Right atrium auricular region (tissue), 2 donors: ENCODE results near the gene NEUROD1. TPM values are rescaled to one million over a fixed set of nuclear protein-coding genes. Genes with fewer than 3 reads are reported as not detected.

Experiments used
- DNase-seq: peaks from one replicate; pipeline ENCODE4 v3.0.0-alpha.2; 2019; ENCODE audit warnings: low spot score
- H3K27ac ChIP-seq, 2 donors: fragments of 200-600 bp; sonication (generic); 1 replicate in 1 of 2; 2 replicates in 1 of 2; pipeline ENCODE4 v1.5.1; 2016 to 2019
- H3K27me3 ChIP-seq, 2 donors: fragments of 200-600 bp; sonication (generic); one replicate each; pipeline versions ENCODE4 v1.5.1 to v1.6.0; 2017 to 2019
- H3K36me3 ChIP-seq: fragments of 200-600 bp; sonication (generic); one replicate; pipeline ENCODE4 v1.5.1; 2016
- H3K4me1 ChIP-seq, 2 donors: fragments of 200-600 bp; sonication (generic); one replicate each; pipeline versions ENCODE4 v1.5.1 to v1.6.0; 2017 to 2019
- H3K4me3 ChIP-seq, 2 donors: fragments of 200-600 bp; sonication (generic); 1 replicate in 1 of 2; 2 replicates in 1 of 2; pipeline ENCODE4 v1.5.1; 2017 to 2019; ENCODE audit warnings: mild to moderate bottlenecking in 1 of 2, moderate library complexity in 1 of 2
- H3K9me3 ChIP-seq, 2 donors: fragments of 200-600 bp; sonication (generic); one replicate each; pipeline ENCODE4 v1.5.1; 2019
- total RNA-seq, 2 donors: library from RNA; depleted of rRNA; stranded (reverse); fragments of >200 nt; gene quantifications; one replicate each; pipeline ENCODE4 v1.1.0, GENCODE V29; 2016
- TF ChIP-seq, protein P1 (sequence below), 2 donors: fragments of 200-600 bp; sonication (generic); IDR thresholded peaks; one replicate each; pipeline ENCODE4 v1.5.1; 2019; ENCODE audit warnings: antibody characterized with exemption in 2 of 2

Gene NEUROD1
- total RNA-seq, 2 donors from 2014 or later = not detected

DNA sequence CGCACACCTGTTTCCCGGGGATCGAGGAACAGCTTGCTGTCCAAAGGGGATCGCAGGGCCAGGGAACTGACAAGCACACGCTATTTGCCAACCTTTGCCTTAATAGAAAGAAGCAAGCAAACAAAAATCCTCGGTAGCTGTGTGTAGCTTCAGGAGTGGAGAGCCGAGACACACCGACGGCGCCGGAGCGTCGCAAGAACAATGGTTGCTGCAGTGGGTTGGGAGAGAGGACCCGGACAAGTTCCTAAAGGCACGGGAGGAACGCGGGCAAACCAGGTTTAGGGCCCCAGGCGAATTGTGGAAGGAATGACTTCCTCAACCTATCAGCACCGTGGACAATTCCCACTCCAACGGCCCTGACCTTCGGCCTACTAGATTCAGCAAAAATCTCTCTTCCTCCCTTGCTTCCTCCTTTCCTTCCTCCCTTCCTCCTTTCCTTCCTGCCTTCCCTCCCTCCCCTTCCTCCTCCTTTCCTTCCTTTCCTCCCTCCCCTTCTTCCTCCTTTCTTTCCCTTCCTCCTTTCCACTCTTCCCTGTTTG lies 4.9 kb upstream of the NEUROD1 start:
- no peaks in the 10 kb centered on the region for H3K36me3 ChIP-seq
- no peak overlapping the region for H3K4me3 ChIP-seq
- no peak overlapping the region for H3K27ac ChIP-seq
- peaks cover 27 to 49% of the 10 kb centered on the region in 2 donors for H3K27me3 ChIP-seq
- no peaks in the 10 kb centered on the region for H3K9me3 ChIP-seq
- DNase-seq = no peak
- peaks cover 0 to 28% of the 10 kb centered on the region in 2 donors for H3K4me1 ChIP-seq
- TF ChIP-seq, protein P1, sequence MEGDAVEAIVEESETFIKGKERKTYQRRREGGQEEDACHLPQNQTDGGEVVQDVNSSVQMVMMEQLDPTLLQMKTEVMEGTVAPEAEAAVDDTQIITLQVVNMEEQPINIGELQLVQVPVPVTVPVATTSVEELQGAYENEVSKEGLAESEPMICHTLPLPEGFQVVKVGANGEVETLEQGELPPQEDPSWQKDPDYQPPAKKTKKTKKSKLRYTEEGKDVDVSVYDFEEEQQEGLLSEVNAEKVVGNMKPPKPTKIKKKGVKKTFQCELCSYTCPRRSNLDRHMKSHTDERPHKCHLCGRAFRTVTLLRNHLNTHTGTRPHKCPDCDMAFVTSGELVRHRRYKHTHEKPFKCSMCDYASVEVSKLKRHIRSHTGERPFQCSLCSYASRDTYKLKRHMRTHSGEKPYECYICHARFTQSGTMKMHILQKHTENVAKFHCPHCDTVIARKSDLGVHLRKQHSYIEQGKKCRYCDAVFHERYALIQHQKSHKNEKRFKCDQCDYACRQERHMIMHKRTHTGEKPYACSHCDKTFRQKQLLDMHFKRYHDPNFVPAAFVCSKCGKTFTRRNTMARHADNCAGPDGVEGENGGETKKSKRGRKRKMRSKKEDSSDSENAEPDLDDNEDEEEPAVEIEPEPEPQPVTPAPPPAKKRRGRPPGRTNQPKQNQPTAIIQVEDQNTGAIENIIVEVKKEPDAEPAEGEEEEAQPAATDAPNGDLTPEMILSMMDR (IDR thresholded peaks at IDR 0.05) = no peak

DNA sequence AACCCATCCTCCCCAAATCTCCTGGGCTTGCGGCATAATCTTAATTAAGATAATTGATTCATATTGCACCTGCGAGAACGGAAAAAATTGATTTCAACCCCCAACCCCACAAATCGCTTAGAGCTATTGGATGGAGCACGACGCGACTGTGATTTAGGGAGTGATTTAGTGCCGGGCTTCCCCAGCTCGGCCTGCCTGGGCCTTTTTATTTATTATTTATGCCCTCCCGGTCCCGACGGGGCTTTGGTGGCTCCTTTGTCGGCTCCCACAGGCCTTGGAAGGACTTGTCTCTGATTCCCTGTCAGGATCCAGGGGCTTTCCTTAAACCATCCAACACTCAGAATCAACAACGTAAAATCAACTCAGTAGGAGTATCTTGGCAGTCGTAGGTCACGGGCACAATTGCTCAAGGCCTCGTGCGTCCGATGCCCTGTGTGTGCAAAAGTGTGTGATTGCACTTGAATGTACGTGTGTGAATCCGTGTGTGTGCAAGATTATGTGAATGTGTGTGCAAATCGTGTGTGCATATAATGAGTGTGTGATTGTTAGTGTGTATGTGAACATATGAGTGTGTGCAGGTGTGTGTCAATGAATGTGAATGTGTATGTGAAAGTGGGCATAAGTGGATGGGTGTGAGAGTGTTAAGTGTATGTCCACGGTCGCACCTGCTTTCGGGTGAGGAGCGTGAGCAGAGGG lies 4.3 kb upstream of the NEUROD1 start:
- DNase-seq = no peak
- peaks cover 28 to 52% of the 10 kb centered on the region in 2 donors for H3K27me3 ChIP-seq
- H3K9me3 ChIP-seq = no peaks in the 10 kb centered on the region
- H3K36me3 ChIP-seq = no peaks in the 10 kb centered on the region
- H3K4me3 ChIP-seq = no peak overlapping the region
- peaks cover 0 to 29% of the 10 kb centered on the region in 2 donors for H3K4me1 ChIP-seq
- H3K27ac ChIP-seq = no peak overlapping the region
- TF ChIP-seq, protein P1 (IDR thresholded peaks at IDR 0.05) = no peak

DNA sequence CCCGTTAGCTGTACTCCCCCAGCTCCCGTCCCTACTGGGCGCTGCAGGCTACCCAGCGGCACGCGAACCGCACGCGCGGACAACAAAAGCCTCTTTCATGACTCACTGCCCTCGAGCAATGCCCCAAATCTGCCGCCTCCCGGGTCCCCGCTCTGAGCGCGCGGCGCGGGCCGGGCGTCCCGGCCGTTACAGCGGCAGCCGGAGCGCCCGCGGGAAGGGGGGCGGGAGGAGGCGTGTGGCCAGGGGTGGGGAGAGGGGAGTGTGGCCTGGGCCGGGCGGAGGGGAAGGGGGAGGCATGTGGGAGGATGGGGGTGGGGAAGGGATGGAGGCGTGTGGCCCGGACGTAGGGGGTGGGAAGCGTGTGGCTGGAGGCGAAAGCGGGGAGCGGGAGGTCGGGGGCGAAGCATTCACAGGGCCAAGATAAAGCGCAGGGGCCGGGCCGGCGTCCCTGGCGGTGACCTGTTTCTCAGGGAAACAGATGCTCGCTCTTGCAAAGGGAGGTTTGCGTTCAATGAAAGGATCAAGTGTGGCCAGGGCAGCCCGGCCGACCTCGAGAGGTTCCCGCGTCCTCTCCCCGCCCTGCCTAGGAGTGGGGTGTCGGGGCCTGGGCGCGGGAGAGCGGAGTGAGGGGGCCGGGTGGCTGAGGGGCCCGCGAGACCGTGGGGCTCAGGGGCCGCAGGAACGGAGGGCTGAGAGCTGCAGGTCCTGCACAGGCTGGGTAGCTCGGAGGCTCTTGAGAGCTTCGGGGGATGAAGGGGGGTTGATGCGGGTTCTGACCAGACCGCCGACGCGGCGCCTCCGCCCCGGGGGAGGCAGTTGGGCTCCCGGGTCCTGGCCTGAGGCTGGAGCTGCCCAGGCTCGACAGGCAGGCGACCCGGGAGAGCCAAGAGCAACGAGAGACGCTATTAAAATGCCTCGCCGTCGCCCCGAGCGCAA lies 3.5 kb upstream of the NEUROD1 start:
- no peak for DNase-seq
- peaks cover 33 to 52% of the 10 kb centered on the region in 2 donors for H3K27me3 ChIP-seq
- H3K36me3 ChIP-seq = no peaks in the 10 kb centered on the region
- H3K4me1 ChIP-seq = peaks cover 0 to 29% of the 10 kb centered on the region in 2 donors
- TF ChIP-seq, protein P1 (IDR thresholded peaks at IDR 0.05) = no peak
- H3K27ac ChIP-seq = no peak overlapping the region
- H3K4me3 ChIP-seq = peak overlapping the region in 1 of 2 donors; percentile 6
- no peaks in the 10 kb centered on the region for H3K9me3 ChIP-seq

DNA sequence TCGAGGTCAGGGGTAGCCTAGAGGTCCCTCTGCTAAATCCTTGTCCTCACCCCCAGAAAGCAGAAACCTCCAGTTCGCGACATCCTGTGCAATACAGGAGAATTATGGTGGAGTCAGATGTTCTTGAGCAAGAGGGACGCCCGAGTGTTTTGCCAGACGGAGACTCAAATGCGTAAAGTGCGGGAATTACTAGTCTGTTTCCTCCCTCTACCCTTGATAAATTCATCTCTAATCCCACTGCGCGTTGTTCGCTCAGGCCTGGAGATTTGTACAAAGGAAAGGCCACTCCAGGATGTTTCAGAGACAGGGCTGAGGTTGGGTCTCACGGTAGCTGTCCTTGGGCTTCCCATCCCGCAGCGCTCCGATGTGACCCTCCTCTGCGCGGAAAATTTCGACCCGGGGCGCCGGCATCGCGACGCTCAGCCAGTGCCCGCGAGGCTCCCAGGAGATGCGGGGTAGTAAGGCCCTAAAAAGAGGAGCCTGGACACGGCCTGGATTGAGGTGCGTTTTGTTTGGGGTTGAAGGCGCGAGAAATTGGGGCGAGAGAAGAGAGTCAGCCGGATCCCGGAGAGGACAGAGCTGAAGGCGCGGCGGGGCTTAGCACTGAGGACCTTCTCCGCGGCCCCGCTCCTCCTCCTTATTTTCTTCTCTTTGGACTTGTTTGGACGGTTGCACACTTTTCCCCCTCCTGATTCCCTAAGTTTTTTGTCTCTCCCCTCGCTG lies 2.6 kb upstream of the NEUROD1 start:
- peaks cover 33 to 57% of the 10 kb centered on the region in 2 donors for H3K27me3 ChIP-seq
- H3K4me3 ChIP-seq = peak overlapping the region in 1 of 2 donors; percentile 6
- no peak for DNase-seq
- H3K4me1 ChIP-seq = peaks cover 0 to 29% of the 10 kb centered on the region in 2 donors
- no peak overlapping the region for H3K27ac ChIP-seq
- no peaks in the 10 kb centered on the region for H3K9me3 ChIP-seq
- TF ChIP-seq, protein P1 (IDR thresholded peaks at IDR 0.05) = no peak
- H3K36me3 ChIP-seq = no peaks in the 10 kb centered on the region

DNA sequence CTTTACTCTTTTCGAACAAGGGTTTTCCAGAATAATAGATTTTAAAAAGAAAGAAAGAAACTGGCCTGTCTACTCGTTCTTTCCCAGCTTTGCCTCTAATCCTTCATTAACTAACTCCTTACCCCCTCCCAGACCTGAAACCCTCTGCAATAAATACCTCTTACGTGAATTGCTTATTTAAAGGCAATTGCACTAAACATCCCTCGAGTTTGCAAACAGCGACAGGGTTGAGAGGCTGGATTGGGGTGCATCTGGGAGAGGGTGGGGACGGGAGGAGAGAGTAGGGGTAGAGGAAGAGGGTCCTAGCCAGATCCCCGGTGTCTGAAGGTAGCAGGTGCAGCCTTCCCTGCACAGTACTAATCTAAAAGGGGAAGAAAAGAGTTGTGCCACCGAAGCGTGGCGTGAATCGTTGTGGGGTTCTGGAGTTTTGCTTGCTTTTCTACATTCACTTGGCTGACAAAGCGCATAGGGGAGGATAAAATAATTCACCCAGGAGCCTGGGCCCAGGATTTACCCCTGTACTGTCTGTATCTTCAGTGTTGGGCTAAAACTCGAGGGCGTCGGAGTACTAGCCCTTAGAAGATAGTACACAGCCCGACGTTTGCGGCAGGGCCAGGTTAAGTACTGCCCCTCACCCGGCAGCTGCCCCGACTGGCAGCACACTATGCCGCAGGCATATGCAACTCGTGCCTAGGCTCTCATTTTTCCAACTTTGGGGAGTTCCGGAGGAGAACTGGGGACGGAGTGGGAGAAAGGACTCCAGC lies 1.9 kb upstream of the NEUROD1 start:
- no peaks in the 10 kb centered on the region for H3K36me3 ChIP-seq
- DNase-seq = no peak
- H3K27me3 ChIP-seq = peaks cover 33 to 60% of the 10 kb centered on the region in 2 donors
- H3K9me3 ChIP-seq = no peaks in the 10 kb centered on the region
- TF ChIP-seq, protein P1 (IDR thresholded peaks at IDR 0.05) = no peak
- no peak overlapping the region for H3K4me3 ChIP-seq
- peaks cover 0 to 29% of the 10 kb centered on the region in 2 donors for H3K4me1 ChIP-seq
- no peak overlapping the region for H3K27ac ChIP-seq
